ENCODE results near the gene PRR30.

Gene PRR30

DNA sequence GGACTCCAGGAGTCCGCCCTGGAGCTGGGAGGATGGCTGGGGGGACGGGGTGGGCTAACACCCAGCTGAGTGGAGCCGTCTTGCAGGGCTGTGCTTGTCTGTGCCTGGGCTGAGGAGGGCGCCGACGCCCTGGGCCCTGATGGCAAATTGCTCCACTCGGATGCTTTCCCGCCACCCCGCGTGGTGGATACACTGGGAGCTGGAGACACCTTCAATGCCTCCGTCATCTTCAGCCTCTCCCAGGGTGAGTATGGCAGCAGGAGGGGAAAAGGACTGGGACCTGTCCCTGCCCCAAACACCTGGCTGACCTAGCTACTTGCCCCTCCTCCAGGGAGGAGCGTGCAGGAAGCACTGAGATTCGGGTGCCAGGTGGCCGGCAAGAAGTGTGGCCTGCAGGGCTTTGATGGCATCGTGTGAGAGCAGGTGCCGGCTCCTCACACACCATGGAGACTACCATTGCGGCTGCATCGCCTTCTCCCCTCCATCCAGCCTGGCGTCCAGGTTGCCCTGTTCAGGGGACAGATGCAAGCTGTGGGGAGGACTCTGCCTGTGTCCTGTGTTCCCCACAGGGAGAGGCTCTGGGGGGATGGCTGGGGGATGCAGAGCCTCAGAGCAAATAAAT is 39.8 kb downstream of the PRR30 start:
- no peak for DNase-seq (ENCODE audit: low spot score)

DNA sequence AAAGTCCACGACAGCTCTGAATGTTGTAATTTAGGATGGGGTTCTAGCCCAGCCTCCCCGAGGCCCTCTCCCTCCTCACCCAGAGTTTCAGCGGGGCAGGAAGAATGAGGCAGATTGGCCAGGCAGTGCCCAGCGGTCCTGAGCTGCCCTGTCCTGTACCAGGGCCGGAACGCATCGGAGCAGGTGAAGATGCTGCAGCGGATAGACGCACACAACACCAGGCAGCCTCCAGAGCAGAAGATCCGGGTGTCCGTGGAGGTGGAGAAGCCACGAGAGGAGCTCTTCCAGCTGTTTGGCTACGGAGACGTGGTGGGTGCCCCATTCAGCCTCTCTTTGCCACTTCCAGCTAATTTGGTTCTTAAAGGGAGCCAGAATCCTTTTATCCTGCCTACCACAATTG is 41.9 kb downstream of the PRR30 start:
- DNase-seq (ENCODE audit: low spot score): no peak

DNA sequence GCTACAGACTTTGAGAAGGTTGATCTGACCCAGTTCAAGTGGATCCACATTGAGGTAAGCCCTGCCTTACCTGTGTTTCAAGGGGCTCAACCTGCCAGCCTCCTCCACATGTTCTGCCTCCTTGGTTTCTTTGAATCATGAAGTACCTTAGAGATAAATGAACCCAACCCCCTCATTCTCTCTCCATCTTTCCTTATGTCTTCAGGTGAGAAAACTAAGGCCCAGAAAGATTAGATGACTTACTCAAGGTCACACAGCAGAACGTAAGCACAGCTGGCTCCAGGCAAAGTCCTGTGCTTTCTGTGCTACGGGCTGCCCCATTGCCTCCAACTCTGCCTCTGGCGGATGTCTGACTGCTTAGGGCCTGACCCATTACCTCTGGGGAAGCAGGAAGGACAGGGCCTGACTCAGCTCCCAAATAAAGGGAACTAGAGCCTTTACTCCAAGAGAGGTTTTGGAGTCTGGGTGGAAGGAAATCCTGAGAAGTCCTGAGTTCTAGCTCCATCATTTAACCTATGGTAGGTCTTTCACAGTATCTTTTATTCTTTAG is 42.4 kb downstream of the PRR30 start:
- DNase-seq (ENCODE audit: low spot score): no peak

DNA sequence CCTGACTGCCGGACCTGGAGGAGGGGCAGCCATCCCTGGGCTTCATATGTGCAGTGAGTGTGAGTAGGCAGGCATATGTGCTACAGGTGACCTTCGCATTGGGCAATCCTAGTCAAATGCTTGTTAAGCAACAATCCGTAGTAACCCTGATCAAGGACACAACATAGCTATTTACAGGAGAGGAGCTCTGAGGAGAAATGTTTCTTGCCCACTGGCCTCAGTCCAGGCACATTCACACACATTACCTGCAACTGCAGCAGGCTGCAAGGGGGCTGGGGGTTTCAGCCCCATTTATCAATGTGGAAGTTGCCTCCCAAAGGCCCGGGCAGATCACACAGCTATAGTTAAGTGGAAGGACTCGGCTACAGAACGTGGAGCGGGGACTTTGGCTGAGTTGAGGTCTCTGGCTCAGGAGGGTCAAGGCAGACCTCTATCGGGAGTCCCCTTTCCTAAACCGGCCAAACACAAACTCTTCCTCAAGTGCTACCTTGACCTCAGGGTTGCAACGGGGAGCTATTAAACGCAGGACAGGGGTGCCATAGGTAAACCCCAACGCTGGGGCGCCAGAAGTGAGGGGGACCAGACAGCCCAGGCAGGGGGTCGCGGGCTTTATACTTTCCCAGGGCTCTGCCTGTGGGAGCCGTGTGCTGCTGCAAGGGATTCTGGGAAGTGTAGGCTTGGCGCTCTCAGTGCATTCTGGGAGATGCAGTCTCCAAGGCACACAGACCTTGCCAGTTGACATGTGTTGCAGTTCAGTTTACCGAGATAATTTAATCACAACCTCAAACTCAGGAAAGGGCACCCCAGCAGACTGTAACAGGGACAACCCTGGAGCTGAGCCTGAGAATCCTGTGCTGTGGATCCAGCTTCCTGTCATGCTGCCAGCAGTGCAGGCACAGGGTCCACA is 43.2 kb downstream of the PRR30 start:
- peak; percentile 77 for DNase-seq (ENCODE audit: low spot score)

DNA sequence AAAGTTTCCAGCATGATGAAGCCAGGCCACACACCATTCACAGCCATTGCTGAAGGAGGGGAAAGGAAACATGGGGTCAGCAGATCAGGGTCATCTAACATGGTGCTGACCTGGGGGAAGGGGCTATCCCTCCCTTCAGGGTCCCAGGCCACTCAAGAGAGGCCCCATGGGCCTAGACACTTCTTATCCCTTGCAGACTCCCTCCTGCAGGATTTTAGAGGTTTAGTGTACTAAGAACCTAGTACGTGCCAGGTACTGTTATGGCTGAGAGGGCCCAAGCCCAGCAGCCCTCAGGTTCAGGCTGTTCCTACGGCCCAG is 43.8 kb downstream of the PRR30 start:
- no peak for DNase-seq (ENCODE audit: low spot score)

DNA sequence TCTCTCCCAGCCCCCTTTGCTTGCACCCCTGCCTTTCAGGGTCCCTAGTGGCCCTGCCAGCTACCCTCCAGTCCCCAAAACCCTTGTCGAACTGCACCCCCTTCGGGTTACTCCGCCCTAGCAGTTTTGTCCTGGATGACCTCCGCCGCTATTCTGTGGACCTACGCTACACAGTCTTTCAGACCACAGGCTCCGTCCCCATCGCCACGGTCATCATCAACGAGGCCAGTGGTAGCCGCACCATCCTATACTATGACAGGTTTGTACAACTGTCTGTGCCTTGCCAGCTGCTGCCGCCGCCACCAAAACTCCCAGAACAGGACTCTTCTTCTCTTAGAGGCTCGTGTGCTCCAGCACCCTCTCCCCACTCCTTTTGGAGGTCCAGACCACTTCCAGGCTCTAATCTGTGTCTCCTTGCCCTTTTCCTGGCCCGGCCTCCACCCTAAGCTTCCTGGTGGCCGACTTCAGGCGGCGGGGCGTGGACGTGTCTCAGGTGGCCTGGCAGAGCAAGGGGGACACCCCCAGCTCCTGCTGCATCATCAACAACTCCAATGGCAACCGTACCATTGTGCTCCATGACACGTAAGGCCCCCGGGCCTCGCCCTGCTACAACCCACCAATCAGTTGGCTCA is 44.7 kb downstream of the PRR30 start:
- no peak for DNase-seq (ENCODE audit: low spot score)

DNA sequence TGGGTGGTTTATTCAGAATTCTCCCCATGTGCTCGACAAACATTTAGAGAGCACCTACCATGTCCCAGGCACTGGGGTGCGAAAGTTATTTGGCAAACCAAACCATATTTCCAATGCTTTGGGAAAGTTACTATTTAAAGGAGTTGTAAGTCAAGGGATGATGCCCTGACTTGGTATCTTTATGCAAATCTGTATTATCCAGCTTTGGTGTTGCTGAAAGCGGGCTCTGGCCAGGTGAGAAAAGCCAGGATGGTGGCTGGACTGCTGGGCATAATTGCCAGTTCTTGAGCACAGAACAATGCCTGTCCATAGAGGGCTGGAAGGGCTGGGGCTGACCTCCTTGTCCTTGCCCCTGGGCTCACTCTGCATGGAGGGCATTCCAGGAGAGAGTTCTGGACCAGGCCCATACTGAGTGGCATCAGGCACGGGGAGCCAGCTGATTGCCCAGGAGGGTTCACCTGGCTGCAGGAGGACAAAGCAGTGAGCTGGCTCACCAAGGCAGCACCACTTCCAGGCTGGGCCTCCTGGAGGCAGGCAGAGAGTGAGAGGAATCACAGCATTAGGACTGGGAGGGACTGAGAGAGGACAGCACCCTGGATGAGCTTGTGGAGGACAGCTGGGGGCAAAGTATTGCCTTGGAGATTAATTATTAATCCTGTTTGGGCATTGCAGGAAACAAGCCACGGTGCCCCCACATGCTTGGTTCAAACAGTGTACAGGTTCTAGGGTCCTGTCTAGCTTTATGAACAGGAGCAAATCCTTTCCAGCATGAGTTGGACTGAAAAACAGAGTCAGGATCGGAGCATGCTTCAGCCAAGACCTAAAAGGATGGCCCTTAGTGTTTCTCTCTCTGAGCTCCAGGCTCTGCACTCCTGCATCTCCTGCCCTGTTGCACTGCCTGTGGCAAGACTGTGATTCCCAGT is 45.5 kb downstream of the PRR30 start:
- no peak for DNase-seq (ENCODE audit: low spot score)

DNA sequence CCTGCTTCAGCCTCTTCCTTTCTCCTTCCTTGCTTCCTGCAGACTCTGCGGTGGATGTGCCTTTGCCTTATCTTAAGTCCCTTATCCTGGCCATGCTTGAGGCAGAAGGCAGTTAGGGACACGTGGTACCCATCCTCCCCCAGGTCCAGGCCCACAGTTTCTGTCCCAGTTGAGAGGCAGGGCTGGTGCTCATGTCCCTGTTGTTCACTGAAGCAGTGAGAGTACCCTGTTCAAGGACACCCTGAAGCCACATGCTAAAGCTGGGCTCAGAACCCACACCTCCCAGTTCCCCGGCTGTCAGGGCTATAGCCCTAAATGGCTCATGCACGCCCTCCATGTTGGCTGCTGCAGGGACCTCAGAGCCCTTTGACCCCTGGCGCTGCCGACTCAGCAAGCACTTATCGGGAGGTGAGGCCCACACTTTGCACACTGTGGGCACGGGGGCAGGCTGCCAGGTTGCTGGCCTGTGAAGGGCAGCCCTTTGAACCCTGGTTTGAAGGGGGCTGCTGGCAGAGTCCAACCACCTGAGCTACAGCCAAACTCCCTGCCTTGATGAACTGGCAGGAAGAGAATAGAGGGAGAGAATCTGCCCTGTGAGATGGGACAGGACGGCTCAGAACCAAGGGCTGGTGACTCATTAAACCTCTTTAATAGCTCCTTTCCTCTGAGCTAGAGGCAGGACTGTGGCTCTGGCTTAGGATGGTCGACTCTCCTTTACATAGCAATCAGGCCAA is 46.3 kb downstream of the PRR30 start:
- DNase-seq (ENCODE audit: low spot score): no peak

DNA sequence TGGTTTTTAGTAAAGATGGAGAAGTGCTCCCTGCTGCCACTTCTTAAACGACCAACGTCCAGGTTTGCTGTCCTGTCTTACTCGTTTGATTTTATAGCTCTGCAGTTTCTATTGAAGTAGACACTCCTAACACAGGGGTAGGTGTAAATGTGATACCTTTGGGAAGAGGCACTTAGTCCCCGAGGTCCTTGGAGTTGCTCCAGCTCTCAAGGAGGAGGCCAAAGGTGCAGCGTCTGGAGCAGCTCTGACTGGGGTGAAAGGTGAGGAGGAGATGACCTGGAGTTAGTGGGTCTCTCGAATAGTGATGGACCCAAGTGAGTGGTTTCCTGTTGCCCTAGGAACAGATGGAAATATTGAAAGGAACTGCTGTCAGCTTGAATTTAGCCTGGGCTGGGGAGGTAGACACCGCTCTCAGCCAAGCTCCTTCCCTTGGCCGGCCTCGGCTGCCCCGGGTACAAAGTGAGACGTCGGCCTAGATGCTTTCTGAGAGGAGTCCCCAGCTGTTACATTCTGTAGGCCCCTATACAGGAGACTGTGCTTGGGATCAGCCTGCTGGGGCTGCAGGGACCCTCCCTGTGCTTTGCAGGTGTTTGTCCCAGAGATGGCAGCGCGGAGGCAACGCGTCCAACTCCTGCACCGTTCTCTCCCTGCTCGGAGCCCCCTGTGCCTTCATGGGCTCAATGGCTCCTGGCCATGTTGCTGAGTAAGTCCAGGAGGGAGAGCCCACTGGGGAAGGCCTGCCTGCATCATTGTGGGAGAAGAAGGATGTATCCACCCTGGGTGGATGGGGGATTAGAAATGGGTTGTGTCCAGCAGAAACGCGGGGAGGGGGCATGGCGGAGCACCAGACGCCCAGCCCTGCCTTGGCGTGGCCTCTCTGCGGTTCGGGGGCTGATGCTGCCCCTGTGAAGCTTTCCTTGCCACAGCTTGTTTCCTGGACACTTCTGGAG is 47.2 kb downstream of the PRR30 start:
- no peak for DNase-seq (ENCODE audit: low spot score)

DNA sequence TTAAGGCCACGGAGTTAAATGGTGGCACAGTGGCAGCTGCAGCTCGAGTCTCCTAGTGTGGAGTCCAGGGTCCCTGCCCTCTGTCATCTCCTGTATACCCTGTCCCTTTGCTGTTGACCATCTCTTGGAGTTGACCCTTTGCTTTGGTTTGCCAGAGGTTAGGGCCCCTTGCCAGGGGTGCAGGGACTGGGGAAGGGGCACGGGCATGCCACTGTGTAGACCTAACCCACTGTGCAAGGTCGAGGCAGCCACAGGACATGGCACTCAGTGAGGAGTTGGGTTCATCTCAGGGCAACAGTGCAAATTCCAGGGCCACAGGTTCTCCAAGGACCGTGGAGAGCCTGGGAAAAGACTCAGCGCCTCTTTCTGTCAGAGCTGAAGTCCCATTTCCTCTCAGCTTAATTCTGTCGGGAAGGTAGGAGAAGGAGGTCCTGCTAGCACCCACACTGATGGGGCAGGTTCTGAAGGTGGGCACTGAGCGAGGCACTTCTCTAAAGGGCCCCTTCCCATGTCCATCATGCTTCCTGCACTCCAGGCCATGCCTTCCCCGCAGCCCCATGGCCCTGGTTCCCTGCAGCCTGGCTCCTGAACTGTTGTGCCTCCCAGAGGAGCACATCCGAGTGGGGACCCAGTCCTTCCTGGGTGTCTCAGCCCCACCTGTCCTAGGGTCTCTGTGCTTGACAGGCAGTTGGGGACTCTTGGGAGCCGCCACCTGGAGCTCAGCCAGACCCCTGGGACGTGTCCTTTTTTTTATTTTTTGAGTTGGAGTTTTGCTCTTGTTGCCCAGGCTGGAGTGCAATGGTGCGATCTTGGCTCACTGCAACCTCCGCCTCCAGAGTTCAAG is 49.9 kb downstream of the PRR30 start:
- no peak for DNase-seq (ENCODE audit: low spot score)

DNA sequence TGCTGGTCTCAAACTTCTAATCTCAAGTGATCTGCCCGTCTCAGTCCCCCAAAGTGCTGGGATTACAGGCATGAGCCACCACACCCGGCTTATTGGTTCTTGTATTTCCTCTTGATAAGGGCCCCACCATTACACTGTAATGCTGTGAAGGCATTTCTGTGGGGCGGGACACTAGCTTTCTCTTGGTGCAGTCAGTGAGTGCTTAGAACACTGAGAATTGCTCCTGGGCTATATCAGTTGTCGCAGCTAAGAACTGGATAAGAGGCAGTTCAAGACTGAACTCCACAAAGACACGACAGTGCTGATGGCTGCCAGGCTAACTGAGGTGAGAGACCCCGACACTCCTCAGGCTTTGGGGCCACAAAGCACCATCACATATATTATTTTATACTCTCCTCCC is 50.6 kb downstream of the PRR30 start:
- DNase-seq (ENCODE audit: low spot score): no peak

DNA sequence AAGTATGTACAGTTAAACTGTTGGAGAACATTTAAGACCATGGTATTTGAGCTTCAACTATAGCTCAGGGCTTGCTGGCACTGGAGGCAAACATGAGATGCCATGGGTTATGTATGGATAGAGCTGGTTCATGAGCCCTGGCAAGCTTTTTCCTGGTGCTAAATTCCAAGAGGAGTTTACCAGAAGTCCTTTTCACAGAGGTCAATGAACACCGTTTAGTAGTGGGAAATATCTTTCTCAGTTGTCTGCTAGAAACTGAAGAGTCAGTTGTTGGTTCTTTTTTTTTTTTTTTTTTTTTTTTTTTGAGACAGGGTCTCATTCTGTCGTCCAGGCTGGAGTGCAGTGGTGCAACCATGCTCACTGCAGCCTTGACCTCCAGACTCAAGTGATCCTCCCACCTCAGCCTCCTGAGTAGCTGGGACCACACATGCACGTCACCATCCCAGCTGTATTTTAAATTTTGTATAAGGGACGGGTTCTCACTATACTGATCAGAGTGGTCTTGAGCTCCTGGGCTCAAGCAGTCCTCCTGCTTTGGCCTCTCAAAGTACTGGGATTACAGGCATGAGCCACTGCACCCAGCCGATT is 51.3 kb downstream of the PRR30 start:
- DNase-seq (ENCODE audit: low spot score): no peak

All from SK-N-DZ (cell line).